Measurements from ENCODE around the gene DAGLA.

The DAGLA gene

GRCh38 chr11:61731211-61731951 is 51.2 kb downstream of the DAGLA start:
- peaks cover 4% of the 10 kb centered on the region for H3K4me1 ChIP-seq
- H3K9me3 ChIP-seq, result no peaks in the 10 kb centered on the region
- no peaks in the 10 kb centered on the region for H3K36me3 ChIP-seq
- H3K27me3 ChIP-seq, result no peaks in the 10 kb centered on the region
- TF ChIP-seq CTCF (IDR thresholded peaks at IDR 0.05; ENCODE audit: low read depth, low read length), result no peak
- no peak for DNase-seq
- no peak overlapping the region for H3K4me3 ChIP-seq (ENCODE audit: low read depth, low read length)

GRCh38 chr11:61731952-61732675 is 51.9 kb downstream of the DAGLA start:
- Histone ChIP-seq H3K4me3 (ENCODE audit: low read depth, low read length) (no peak overlapping the region), H3K4me1 (peaks cover 4% of the 10 kb centered on the region), H3K27me3 (no peaks in the 10 kb centered on the region), H3K9me3 (no peaks in the 10 kb centered on the region), H3K36me3 (no peaks in the 10 kb centered on the region)
- no peak for TF ChIP-seq CTCF (IDR thresholded peaks at IDR 0.05; ENCODE audit: low read depth, low read length)
- DNase-seq, result no peak

- no peaks in the 10 kb centered on the region for H3K36me3 ChIP-seq
These were observed 52.5 kb downstream of the DAGLA start for GRCh38 chr11:61732705-61733104.

GRCh38 chr11:61733120-61733978 is 53.2 kb downstream of the DAGLA start:
- peak; percentile 79 for DNase-seq
- H3K9me3 ChIP-seq, result no peaks in the 10 kb centered on the region
- no peaks in the 10 kb centered on the region for H3K27me3 ChIP-seq
- peak; percentile 86 for TF ChIP-seq CTCF (IDR thresholded peaks at IDR 0.05; ENCODE audit: low read depth, low read length)
- H3K4me3 ChIP-seq (ENCODE audit: low read depth, low read length), result no peak overlapping the region
- H3K4me1 ChIP-seq, result peaks cover 4% of the 10 kb centered on the region
- H3K36me3 ChIP-seq, result no peaks in the 10 kb centered on the region

More at GRCh38 chr11:61732705-61733104, 52.5 kb downstream of the DAGLA start:
- no peak for TF ChIP-seq CTCF (IDR thresholded peaks at IDR 0.05; ENCODE audit: low read depth, low read length)
- peaks cover 4% of the 10 kb centered on the region for H3K4me1 ChIP-seq
- H3K27me3 ChIP-seq, result no peaks in the 10 kb centered on the region
- no peak for DNase-seq
- H3K9me3 ChIP-seq, result no peaks in the 10 kb centered on the region
- H3K4me3 ChIP-seq (ENCODE audit: low read depth, low read length), result no peak overlapping the region

- Histone ChIP-seq H3K27me3 (no peaks in the 10 kb centered on the region), H3K4me3 (ENCODE audit: low read depth, low read length) (no peak overlapping the region), H3K4me1 (peaks cover 4% of the 10 kb centered on the region), H3K36me3 (no peaks in the 10 kb centered on the region), H3K9me3 (no peaks in the 10 kb centered on the region)
- no peak for DNase-seq
- no peak for TF ChIP-seq CTCF (IDR thresholded peaks at IDR 0.05; ENCODE audit: low read depth, low read length)
These were observed 54.6 kb downstream of the DAGLA start for GRCh38 chr11:61734767-61735166.
